Right renal cortex interstitium (tissue), 3 donors: Measurements from ENCODE around the gene GNAQ. TPM values are rescaled to one million over a fixed set of nuclear protein-coding genes. Genes with fewer than 3 reads are reported as not detected.
A peak's percentile ranks its signal among the peaks of the same experiment; 100 is the strongest.

ENCODE experiments used
- DNase-seq, 3 donors: peaks; one replicate each; pipeline ENCODE4 v3.0.0-alpha.2; 2013; ENCODE audit warnings: low read depth in 3 of 3, low spot score in 2 of 3
- polyA plus RNA-seq, 3 donors: library from polyadenylated mRNA; unstranded; fragments of 120-200 nt; gene quantifications; one replicate each; pipeline ENCODE4 v1.2.1, GENCODE V29; 2013; ENCODE audit not compliant: insufficient read length in 3 of 3

GNAQ gene
- polyA plus RNA-seq, 3 donors = 64.8 to 67.5 (median 67.3) TPM

DNA sequence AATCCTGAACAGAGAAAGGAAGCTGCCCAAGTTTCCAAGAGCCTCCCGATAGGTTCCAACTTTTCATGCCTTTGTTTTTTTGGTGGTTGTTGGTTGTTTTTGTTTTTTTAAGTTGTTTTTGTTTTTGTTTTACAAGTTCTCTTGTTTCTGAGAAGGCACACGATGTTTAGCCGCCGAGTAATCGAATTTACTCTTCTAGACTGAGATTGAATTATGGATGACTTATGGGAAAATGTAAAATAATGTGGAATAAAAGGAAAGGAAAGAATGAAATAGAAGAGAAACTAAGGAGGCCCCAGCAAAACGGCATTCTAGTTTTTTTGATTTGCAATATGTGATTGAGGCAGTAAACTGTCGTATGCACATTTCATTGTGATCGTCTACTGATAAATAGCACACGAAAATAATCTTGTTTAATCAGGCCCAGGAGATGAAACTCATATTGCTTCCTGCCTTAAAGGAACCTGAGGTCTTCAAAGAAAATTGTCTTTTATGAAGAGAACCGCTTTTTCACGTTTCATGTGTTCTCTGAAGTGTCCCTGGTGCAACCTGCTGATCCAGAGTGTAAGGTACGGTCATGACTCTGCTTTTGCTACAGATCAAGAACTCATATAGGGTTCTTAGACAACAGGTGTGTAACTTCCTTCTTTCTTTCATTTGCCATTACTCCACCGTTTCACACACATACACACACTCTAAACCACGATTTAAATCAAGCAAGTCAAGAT, 1.3 kb upstream of the GNAQ start:
- no peak for DNase-seq

DNA sequence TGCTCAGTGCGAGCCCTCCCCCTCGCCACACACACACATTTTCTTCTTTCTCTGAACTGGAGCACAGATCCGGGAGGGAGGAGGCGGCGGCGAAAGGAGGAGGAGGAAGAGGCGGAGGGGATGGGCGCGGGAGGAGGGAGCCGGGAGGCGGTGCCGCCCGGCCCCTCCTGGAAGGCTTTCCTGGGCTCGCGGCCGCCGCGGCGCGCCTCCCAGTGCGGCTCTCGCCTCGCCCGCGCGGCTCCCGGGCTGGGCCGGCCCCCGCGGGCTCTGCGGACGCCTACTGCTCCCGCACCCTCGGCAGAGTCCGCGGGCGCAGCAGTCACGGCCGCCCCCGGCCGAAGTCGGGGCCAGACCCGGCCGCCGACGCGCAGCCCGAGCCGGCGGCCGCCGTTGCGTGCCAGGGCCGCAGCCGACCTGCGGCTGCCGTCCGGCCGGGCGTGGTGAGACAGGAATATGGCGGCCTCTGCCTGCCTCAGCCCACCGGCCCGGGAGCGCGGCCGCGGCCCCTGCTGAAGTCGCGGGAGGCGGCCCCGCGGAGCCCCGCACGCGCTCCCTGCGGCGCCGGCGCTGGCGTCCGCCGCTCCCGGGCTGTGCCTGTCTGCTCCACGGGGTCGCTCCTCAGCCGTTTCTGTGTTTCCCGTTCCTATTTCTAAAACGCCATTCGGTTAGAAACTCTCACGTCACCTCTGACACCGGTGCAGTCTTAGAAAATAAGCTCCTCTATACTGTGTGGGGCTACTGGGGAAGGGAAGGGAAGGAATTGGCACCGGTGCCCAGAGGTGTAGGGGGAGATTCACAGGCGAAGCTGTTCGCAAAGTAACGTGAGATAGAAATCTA, 500 bp upstream of the GNAQ start:
- peak in 2 of 3 donors; percentile 88 to 89 for DNase-seq

DNA sequence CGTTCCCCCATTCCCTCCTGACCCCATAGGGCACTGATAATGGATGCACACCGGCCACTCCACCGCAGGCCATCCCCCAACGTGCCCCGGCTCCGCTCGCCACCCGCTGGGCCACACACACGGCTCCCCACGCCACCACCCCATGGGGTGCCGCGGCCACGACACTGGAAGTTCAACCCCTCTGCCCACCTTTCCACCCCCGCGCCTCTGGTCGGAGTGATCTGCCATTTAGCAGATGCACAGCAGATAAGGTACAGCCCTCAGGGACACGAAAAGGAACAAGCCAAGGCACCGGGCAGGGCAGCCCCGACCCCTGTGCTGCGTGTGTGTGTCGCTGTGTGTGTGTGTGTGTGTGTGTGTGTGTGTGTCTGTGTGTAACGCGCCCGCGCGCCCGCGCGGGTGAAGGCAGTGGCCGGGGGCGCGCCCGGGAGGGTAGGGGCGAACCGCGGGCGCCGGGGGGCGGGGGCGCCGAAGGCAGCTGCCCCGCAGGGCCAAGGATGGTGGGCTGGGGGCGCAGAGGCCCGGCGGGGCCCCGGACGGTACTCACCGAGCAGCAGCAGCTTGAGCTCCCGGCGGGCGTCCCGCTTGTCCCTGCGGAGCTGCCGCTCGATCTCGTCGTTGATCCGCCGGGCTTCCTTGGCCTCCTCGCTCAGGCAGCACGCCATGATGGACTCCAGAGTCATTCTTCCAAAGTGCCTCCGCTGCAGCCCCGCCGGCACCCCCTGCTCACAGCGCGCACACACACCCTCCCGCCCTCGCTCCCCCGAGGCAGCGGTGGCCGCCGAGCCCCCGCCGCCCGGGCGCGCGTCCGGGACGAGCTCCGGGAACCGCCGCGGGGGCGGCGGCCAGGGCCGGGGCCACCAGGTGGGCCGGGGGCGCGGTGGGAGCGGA, 813 bp downstream of the GNAQ start:
- no peak for DNase-seq

DNA sequence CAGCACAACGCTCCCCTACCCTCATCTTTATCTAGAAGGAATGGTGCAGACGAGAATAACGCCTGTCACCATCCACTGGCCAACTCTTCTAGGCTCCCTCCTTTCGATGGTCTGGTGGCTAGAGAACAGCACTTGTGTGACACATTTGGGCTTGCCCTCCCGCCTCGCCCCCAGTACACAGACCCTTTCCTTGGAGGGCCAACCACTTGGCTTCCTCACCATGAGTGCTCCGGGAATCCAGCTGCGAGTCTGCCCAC, 1.4 kb downstream of the GNAQ start:
- no peak for DNase-seq

DNA sequence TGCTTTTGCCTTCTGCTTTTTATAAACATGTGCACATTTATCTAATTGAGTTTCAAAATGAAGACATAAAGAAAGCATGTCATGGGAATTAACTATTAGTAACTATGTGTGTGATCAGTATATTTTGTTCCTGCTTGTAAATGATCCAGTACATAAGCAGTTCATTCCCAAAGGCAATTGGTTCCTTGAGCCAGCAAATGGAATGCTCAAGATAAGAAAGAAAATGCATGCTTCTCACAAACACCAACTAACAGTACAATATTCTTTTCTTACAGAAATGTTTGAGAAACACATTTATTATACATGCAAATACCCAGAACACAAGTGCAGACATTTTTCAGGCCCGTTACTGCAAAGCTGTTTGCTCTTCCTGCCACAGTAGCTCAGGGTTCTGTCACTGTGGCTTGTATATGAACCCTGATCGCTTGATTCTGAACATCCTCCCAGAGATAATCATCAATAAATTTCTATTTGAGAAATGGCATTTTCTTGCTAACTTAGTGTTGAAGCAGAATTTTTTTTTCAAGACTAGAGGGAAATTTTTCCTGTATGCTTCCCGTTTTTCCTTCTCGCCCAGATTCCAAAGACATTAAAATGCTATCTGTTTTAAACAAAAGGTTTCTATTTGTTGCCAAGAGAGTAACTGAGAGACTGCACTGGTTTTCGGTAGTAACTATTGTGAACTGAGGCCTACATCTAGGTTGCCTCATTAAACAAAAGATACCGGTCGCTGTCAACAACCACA, 1.9 kb downstream of the GNAQ start:
- no peak for DNase-seq

DNA sequence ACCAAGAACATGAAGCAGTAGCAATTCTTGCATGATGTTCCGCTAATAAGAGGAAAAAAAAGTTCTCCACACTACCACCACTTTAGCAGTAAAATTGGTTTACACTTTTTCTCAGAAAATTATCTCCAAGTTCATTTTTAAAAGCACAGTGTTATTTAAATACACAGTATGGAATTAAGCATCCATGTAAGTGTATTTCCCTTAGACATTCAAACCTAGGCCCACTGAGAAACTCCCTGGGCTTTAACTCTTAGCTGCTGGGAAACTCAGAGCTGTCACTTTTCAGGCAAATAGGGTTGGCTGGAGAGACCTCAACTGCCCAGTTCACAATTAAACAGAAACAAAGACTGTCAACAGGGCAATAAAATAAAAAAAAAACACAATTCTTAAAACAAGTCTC, 2.7 kb downstream of the GNAQ start:
- no peak for DNase-seq

DNA sequence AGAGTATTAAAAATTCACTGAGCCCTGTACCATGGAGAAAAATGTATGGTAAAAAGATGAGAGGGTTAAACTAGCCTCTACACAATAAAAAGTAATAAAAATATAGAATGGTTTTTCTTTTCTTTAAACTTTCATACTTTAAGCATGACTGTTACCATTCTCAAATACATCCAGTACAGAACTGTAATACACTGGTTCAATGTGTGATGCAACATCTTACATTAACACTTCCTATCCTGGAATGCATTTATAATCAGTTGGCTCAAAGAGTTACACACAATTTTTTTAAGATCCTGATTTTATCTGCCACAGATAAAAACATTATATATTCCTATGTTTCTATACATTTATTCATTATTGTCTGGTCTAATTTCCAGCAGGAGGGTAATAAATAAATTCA, 4.7 kb downstream of the GNAQ start:
- no peak for DNase-seq

DNA sequence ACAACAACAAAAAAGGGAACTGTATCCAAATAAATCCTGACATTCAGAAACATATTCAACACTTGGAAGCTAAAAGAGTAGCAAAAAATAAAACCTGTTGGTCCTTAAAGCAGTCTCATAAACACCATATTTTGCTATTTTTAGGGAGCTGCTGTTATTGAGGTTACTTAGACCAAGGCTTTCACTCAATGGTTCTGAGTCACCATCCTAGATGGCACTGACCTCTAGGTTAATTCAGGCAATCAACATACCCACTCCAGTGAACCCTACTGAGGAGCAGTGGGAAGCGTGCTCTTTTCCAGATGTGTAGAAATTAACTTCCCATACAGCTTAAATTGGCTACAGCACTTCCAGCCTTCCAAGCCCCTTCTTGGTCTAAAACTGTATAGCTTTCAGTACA, 5.2 kb downstream of the GNAQ start:
- DNase-seq = no peak

DNA sequence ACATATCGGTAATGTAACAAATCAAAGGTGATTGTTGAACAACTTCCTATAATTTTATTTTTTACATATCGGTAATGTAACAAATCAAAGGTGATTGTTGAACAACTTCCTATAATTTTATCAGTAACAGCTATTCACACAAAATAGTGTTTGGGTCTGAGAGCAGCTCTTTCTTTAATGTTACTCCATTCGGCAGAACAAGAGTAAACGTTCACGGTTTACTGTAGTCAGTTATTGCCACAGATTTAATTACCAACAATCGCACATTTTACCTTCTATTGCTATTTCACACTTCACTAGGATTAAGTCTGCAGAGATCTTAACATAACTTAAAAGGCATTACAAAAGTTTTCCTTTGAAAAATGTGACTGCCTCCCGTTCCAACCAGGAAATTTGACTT, 6.4 kb downstream of the GNAQ start:
- no peak for DNase-seq

DNA sequence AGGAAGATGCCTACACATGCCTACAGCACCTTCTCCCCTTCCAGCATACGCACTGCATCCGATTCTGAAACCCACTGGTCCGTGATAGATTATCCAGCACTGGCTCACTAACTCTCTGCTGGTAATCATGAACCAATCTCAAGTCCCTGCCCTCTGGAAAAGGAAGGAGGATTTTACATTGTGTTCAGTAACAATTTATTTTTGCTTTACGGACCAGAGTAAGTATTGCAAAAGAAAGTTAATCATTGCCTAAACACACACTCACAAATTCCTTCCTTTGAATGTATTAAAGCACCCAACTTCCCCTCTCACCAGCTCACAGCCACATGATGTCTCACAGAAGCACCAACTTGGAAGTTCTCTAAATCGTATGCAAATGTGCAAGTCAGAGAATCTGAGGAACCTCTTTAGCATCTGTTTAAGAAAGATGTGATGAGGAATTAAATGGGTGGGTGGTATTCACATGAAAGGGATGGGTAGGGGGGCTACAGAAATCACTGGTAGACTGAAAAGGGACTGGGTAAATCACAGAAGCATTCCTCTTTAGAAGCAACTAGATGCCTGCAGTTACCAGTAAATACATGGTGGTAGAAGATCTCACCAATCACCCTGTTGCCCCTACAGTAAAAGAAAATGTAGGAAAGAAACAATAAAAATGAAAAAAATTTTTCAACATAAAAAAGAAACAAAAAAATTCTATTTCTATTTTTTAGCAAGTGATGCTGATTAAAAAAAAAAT, 8.4 kb downstream of the GNAQ start:
- no peak for DNase-seq

DNA sequence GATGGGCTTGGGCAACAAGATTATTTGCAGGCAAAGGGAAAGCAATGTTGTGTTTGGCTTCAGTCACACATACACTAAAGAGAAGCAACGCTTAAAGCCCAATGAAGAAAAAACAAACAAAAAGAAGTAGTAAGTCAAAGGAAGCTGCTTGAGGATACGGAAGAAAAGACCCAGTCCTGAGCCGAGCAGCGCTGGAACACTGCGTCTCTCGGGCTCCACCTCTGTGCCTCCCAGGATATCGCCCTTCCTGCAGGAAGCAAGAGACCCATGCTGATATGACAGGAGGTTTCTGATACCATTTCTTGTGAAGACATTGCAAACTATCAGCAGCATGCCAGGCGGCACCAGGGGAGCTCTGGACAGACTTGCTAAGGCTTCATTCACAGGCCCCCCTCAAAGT, 9.9 kb downstream of the GNAQ start:
- DNase-seq = no peak

DNA sequence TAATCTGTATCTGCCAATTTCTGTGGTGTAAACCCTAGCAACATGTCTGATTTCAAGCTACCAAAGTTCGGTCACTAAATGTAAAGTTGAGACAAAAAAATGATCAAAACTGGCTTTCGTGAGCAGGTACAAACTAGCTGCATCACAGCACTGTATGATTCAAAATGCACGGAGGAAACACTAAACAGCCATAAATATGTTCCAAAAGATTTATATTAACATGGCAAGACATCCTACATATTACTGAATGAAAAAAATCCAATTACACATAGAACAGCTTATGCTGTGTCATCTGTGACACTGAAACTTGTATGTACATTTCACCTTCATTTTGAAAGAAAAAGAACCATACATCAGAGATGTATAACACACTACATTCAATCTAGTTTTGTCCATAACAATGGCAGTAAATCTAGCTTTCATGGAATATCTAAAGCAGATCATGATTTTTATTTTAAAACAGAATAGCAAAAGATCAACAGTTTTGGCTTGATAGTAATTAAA, 14.4 kb downstream of the GNAQ start:
- no peak for DNase-seq

DNA sequence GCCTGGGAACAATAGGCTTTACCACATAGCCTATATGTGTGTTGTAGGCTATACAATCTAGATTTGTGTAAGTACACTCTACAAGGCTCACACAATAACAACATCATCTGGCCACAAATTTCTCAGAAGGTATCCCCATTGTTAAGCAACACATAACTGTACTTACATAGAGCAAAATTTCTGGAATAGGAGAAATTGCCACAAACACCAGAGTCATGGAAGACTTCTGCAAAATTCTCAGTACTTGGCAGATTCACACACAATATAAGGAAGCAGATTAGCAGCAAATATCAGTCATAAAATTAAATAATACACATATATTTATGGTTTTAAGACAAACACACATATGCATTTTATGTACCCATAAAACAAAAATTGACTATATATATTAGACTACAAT, 16.4 kb downstream of the GNAQ start:
- DNase-seq = no peak

DNA sequence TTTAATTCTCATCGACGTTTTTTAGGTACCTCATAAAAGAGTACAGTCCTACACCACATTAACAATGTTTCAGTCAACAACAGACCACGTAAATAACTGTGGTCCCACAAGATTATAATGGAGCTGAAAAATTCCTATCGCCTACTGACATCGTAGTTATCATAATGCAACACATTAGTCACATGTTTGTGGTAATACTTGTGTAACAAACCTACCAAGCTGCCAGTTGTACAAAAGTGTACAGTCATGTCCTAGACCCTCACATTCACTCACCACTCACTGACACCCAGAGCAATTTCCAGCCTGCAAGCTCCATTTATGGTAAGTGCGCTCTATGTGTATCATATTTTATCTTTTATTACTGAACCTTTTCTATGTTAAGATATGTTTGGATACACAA, 16.8 kb downstream of the GNAQ start:
- no peak for DNase-seq

DNA sequence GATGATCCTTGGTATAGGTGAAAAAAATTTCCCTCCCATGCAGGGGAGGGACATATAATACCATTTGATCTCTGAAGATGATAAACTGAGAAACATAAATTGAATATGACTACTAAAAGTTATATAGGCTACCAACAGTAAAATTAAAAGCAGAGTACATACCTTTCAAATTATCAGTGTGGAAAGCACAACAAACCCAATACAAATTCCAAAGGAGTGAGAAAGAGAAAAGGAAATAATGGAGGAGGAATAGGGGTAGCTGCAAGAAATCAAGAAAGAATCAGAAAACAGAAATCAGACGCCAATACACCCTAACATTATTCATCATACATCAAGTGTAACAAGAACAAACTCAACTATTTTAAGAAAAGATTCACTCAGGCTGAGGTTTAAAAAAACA, 17.7 kb downstream of the GNAQ start:
- no peak for DNase-seq

DNA sequence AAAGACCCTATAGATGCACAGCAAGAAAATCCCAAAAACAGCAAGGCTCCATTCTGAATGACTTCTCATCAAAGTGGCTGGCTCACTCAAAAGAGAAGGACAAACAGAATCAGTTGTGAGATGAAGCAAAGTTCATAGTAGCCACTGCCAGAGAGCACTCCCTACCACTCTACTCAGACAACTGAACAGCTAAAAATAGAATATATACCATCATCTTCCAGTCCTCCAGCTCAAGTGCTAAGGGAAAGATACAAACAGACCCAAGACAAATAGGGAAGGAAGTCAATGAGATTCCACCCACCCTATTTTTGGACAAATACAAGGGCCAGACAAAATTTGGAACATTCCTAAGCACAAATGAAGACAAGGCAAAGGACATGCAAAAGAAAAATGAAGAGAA, 20.6 kb downstream of the GNAQ start:
- DNase-seq = no peak

DNA sequence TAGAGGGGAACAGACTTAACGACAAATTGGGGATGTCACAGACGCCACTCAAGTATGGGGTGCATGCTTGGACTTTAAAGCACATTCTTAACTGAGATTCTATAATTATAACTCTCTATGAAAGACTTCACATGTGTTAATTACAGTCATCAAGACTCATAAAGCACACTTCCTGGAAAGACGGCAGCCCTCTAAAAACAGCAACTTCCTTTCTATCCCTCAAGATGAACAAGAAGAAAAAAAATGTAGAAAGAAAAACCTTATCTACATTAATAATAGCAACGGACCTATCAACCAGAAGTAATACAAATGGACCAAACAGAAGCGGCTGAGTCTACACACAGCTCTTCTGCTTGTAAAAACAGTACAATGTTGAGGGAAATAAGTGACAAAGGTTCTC, 21.2 kb downstream of the GNAQ start:
- no peak for DNase-seq

DNA sequence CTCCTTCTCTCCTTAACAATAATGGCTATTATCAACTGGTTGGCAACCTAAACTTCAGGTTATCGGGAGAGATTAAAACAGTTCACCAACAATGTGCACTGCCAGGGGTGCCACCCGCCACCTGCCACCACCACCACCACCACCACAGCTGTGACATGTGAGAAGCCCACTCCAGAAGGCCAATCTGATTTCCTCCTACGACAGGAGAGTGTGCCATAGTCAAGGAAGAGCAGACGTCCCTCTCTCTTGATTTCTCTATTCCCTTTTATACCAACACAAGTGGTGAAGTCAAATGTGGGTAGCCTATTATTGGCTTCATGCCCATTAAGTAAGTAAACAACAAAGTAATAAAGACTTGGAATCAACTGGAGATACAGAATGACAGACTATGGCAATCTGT, 22.4 kb downstream of the GNAQ start:
- no peak for DNase-seq

DNA sequence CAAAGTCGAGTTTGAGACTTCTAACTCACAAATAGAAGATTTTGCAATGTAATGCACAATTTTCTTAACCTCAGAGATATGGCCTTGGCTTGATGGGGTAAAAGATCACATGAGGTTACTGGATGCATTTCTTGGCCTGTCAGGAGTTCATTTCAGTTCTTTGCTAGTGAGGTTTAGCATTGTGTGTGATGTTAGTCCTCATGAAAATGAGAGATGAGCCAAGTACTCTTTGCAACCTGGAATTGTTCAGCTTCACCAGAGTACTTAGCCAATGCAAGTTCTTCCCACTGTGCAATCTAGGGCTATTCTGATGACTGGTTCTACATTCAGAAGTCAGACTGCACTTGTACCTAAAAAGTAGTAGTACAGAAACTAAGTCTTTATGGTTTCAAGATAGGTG, 24.9 kb downstream of the GNAQ start:
- no peak for DNase-seq
